ENCODE results near the gene DGCR2. TPM values are rescaled to one million over a fixed set of nuclear protein-coding genes. Genes with fewer than 3 reads are reported as not detected.
"Not testable (repeated sequence)": the region's sequence is repeated elsewhere in the genome, so short reads cannot be mapped to it uniquely, and the experiment has no call there.

Gene DGCR2
- total RNA-seq, 3 donors from 2014 or later = 36.8 to 58.4 (median 42.9) TPM

DNA sequence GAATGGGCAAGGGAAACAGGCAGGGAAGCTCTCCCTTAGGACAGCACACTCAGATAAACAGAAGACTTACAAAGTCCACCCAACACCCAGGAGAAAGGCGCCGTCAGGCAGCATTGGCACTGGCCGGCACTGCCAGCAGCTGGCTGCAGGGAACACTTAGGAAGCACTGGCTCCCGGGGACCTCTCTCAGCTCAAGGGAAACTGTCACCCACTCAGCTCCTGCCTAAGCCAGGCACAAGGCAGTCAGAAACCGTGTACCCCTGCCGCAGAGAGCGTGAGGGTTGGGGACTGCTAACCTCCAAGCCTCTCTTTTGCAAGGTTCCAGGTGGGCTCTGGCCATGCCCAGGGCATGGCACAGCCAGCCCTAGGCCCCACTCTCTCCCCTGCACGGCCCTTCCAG, 64.7 kb downstream of the DGCR2 start:
- TF ChIP-seq POLR2A (IDR thresholded peaks at IDR 0.05) = no peak
- TF ChIP-seq POLR2AphosphoS5 (IDR thresholded peaks at IDR 0.05) = no peak
- TF ChIP-seq, protein P1, sequence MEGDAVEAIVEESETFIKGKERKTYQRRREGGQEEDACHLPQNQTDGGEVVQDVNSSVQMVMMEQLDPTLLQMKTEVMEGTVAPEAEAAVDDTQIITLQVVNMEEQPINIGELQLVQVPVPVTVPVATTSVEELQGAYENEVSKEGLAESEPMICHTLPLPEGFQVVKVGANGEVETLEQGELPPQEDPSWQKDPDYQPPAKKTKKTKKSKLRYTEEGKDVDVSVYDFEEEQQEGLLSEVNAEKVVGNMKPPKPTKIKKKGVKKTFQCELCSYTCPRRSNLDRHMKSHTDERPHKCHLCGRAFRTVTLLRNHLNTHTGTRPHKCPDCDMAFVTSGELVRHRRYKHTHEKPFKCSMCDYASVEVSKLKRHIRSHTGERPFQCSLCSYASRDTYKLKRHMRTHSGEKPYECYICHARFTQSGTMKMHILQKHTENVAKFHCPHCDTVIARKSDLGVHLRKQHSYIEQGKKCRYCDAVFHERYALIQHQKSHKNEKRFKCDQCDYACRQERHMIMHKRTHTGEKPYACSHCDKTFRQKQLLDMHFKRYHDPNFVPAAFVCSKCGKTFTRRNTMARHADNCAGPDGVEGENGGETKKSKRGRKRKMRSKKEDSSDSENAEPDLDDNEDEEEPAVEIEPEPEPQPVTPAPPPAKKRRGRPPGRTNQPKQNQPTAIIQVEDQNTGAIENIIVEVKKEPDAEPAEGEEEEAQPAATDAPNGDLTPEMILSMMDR (IDR thresholded peaks at IDR 0.05) = no peak
- no peak overlapping the region for H3K4me3 ChIP-seq
- H3K27ac ChIP-seq = no peak overlapping the region
- no peaks in the 10 kb centered on the region for H3K4me1 ChIP-seq
- intact Hi-C loops (cut with DNase I; ENCODE audit: low total_unique reads) = no loop called here
- H3K36me3 ChIP-seq = no peaks in the 10 kb centered on the region
- no peaks in the 10 kb centered on the region for H3K9me3 ChIP-seq
- no peak for DNase-seq (ENCODE audit: low spot score in 2 of 2)
- H3K27me3 ChIP-seq = no peaks in the 10 kb centered on the region

DNA sequence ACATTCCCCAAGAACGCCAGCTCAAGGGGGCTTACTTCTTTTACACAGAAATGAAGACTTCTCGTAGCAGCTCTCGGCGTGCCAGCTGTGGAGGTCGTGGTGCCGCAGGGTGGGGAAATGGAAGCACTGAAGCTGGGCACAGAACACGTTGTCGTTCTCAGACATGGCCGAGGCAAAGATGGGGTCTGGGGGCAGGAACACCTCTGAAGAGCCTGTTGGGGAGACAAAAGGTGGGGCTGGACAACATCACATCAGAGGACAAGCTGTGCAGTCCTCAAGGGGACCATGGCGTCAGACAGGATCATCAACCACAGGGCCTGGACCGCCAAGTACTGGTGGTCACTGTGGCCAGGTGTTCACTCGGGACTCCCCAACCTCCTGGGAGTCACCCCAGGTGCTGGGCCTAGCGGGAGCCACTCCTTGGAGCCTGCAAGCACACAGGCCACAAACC, 65.2 kb downstream of the DGCR2 start:
- intact Hi-C loops (cut with DNase I; ENCODE audit: low total_unique reads) = no loop called here
- DNase-seq (ENCODE audit: low spot score in 2 of 2) = no peak
- Histone ChIP-seq H3K27me3 (no peaks in the 10 kb centered on the region), H3K9me3 (no peaks in the 10 kb centered on the region), H3K27ac (no peak overlapping the region), H3K4me3 (no peak overlapping the region), H3K4me1 (no peaks in the 10 kb centered on the region), H3K36me3 (no peaks in the 10 kb centered on the region)
- TF ChIP-seq, protein P1 (IDR thresholded peaks at IDR 0.05) = no peak
- no peak for TF ChIP-seq POLR2AphosphoS5 (IDR thresholded peaks at IDR 0.05)
- TF ChIP-seq POLR2A (IDR thresholded peaks at IDR 0.05) = no peak

DNA sequence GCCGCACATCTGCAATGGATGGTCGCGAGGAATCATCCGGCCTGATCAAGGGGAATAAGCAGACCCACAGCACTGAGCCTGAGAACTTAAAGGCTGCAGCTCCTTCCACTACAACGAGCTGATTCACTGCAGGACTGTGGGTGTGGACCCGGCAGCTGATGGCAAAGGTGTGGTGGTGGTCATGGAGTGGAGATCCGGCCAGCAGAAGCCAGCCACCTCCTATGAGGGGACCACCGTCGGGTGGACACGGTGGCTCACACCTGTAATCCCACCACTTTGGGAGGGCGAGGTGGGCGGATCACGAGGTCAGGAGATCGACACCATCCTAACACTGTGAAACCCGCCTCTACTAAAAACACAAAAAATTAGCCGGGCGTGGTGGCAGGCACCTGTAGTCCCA, 66.4 kb downstream of the DGCR2 start:
- no peaks in the 10 kb centered on the region for H3K27me3 ChIP-seq
- H3K4me3 ChIP-seq = no peak overlapping the region
- H3K4me1 ChIP-seq = no peaks in the 10 kb centered on the region
- H3K27ac ChIP-seq = no peak overlapping the region
- no peak for DNase-seq (ENCODE audit: low spot score in 2 of 2)
- H3K9me3 ChIP-seq = no peaks in the 10 kb centered on the region
- intact Hi-C loops (cut with DNase I; ENCODE audit: low total_unique reads) = no loop called here
- H3K36me3 ChIP-seq = no peaks in the 10 kb centered on the region
- TF ChIP-seq POLR2A (IDR thresholded peaks at IDR 0.05) = no peak
- TF ChIP-seq POLR2AphosphoS5 (IDR thresholded peaks at IDR 0.05) = no peak
- TF ChIP-seq, protein P1 (IDR thresholded peaks at IDR 0.05) = no peak

DNA sequence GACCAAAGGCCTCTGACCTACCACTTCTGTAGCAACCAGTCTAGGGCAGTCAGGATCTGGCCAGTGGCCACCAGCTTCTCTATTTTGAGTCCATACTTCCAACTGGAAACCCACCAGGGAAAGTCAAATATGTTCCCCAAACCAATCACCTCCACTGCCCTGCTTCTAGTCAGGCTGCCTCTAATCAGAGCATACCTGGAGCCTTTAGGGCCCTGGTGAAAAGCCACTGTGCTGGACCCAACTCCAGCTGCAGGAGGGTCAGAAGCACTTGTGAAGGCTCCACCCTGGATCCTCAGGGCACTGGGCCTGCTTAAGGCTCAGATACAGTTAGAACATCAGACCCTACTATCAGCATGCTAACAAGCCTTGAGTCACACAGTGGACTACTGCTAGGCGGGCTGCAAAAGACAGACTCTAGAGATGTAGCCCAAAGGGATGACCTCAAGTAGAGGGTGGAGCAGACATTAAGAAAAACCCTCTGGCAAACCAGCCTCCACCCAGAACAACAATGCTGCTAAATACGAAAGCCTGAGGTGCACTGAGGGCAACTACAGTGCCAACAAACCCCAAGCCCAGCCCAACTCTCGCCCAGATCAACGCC, 69.2 kb downstream of the DGCR2 start:
- DNase-seq (ENCODE audit: low spot score in 2 of 2) = no peak
- H3K36me3 ChIP-seq = no peaks in the 10 kb centered on the region
- intact Hi-C loops (cut with DNase I; ENCODE audit: low total_unique reads) = no loop called here
- no peak overlapping the region for H3K4me3 ChIP-seq
- TF ChIP-seq POLR2AphosphoS5 (IDR thresholded peaks at IDR 0.05) = no peak
- TF ChIP-seq, protein P1 (IDR thresholded peaks at IDR 0.05) = no peak
- TF ChIP-seq POLR2A (IDR thresholded peaks at IDR 0.05) = no peak
- H3K4me1 ChIP-seq = no peaks in the 10 kb centered on the region
- no peaks in the 10 kb centered on the region for H3K9me3 ChIP-seq
- H3K27me3 ChIP-seq = no peaks in the 10 kb centered on the region
- no peak overlapping the region for H3K27ac ChIP-seq

DNA sequence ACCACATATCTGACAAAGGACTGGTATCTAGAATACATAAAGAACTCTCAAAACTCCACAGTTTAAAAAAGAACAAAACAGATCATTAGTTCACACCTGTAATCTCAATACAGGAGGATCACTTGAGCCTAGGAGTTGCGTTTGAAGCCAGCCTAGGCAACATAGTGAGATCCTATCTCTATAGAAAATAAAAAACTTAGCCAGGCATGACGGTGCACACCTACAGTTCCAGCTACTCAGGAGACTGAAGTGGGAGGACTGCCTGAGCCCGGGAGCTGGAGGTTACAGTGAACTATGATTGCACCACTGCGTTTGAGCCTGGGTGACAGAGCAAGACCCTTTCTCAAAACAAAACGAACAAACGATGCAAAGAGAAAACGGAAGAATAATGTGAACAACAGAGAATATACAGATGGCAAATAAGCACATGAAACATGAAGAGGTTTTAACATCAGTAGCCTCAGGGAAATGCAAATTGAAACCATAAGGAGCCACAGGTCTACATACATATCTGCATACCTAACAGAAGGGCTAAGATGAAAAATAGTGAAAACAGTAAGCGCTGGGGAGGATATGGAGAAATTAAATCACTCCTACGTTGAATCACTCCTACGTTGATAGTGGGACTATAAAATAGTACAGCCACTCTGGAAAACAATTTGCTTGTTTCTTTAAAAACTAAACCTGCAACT, 70.7 kb downstream of the DGCR2 start:
- DNase-seq (ENCODE audit: low spot score in 2 of 2) = no peak
- no peaks in the 10 kb centered on the region for H3K9me3 ChIP-seq
- no peak for TF ChIP-seq POLR2AphosphoS5 (IDR thresholded peaks at IDR 0.05)
- no peak for TF ChIP-seq POLR2A (IDR thresholded peaks at IDR 0.05)
- TF ChIP-seq, protein P1 (IDR thresholded peaks at IDR 0.05) = no peak
- no peak overlapping the region for H3K27ac ChIP-seq
- no peaks in the 10 kb centered on the region for H3K4me1 ChIP-seq
- no peaks in the 10 kb centered on the region for H3K27me3 ChIP-seq
- no peak overlapping the region for H3K4me3 ChIP-seq
- intact Hi-C loops (cut with DNase I; ENCODE audit: low total_unique reads) = no loop called here
- peaks cover 6% of the 10 kb centered on the region for H3K36me3 ChIP-seq

DNA sequence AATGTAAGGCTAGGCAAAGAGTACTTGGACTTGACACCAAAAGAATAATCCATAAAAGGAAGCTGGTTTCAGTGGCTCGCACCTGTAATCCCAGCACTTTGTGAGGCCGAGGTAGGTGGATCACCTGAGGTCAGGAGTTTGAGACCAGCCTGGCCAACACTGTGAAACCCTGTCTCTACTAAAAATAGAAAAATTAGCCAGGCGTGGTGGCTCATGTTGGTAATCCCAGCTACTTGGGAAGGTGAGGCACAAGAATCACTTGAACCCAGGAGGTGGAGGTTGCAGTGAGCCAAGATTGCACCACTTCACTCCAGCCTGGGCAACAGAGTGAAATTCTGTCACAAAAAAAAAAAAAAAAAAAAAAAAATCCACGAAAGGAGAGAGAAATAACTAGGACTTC, 71.4 kb downstream of the DGCR2 start:
- intact Hi-C loops (cut with DNase I; ENCODE audit: low total_unique reads); H3K4me1 ChIP-seq; DNase-seq (ENCODE audit: low spot score in 2 of 2); H3K4me3 ChIP-seq; H3K36me3 ChIP-seq; H3K27ac ChIP-seq; H3K27me3 ChIP-seq; H3K9me3 ChIP-seq: not testable (repeated sequence)
